Stimulated activated naive CD8-positive, alpha-beta T cell treated with anti-CD3 and anti-CD28 coated beads, Interleukin-15, amount 100 ng/mL, for 72 hours (primary cell): Measurements from ENCODE around the gene TTC16.
A peak's percentile ranks its signal among the peaks of the same experiment; 100 is the strongest.

Experiments
- ATAC-seq: fragments of 150-1000 bp; cut with Tn5 transposase; 2 replicates; pipeline ENCODE4 v1.10.0; 2021; ENCODE audit warnings: mild to moderate bottlenecking, moderate library complexity
- DNase-seq, 2 donors: peaks; one replicate each; pipeline ENCODE4 v3.0.0; 2021 to 2022
- H3K27ac Mint-ChIP-seq, 2 donors: one replicate each; pipeline ENCODE4 v1.8.0; 2022; ENCODE audit warnings: mild to moderate bottlenecking in 2 of 2, mixed read lengths in 2 of 2, moderate library complexity in 2 of 2
- H3K27me3 Mint-ChIP-seq: one replicate; pipeline ENCODE4 v1.8.0; 2022; ENCODE audit warnings: mixed read lengths
- H3K4me1 Mint-ChIP-seq: one replicate; pipeline ENCODE4 v1.8.0; 2022; ENCODE audit warnings: mild to moderate bottlenecking, mixed read lengths
- H3K4me3 Mint-ChIP-seq, 2 donors: one replicate each; pipeline ENCODE4 v1.8.0; 2022; ENCODE audit warnings: mild to moderate bottlenecking in 2 of 2, mixed read lengths in 2 of 2, moderate library complexity in 1 of 2
- H3K9me3 Mint-ChIP-seq, 2 donors: one replicate each; pipeline ENCODE4 v1.8.0; 2022; ENCODE audit warnings: mixed read lengths in 2 of 2

The TTC16 gene

DNA sequence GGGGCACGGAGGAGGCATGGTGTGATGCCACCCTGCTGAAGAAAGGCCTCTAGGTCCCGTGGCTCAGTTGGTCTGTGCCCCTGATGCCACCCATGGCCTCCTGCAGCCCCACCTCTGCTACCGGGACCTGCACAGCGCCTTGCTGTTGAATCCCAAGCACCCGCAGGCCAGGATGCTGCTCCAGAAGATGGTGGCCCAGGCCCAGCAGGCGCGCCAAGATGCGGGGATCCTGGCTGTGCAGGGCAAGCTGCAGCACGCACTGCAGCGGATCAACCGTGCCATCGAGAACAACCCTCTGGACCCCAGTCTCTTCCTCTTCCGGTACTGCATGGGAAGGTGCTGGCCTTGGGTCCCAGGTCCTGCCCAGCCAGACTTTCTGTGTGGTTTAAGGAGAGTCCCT lies 7.1 kb downstream of the TTC16 start:
- Mint-ChIP-seq H3K27me3 (no peaks in the 10 kb centered on the region), H3K4me1 (peaks cover 27% of the 10 kb centered on the region), H3K9me3 (no peaks in the 10 kb centered on the region), H3K4me3 (no peak overlapping the region), H3K27ac (no peak overlapping the region)
- DNase-seq (no peak), ATAC-seq (no peak)

DNA sequence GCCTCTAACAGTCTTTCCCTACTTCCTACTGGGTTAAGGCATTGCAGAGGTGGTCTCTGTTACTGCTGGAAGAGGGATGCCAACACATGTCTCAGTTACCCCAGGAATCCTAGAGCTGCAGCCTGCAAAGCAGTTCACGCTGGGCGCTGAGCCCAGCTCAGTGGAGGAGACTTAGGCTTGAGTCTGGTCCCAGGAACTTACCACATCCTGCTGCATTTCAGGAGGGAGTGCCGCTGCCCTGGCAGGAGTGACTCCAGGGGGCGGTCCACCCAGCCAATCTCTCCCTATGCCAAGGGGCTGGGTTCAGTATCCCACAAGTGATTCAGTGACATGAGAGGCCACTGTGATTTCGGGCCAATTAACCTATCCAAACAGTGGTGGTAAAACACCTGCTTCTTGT lies 7.6 kb downstream of the TTC16 start:
- Mint-ChIP-seq H3K27me3 (no peaks in the 10 kb centered on the region), H3K4me1 (peaks cover 27% of the 10 kb centered on the region)

DNA sequence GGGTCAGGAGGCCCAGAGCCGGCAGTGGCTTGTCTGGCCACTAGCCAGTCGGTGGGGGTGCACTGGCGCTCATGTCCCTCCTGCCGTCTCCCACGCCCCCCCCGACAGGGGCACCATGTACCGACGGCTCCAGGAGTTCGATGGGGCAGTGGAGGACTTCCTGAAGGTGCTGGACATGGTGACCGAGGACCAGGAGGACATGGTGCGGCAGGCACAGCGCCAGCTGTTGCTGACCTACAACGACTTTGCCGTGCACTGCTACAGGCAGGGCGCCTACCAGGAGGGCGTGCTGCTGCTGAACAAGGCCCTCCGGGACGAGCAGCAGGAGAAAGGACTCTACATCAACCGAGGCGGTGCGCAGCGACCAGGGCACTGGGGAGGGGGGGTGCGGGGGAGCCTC lies 8.1 kb downstream of the TTC16 start:
- peak overlapping the region in 1 of 2 donors; percentile 74 for H3K27ac Mint-ChIP-seq
- H3K4me3 Mint-ChIP-seq, result no peak overlapping the region
- no peaks in the 10 kb centered on the region for H3K27me3 Mint-ChIP-seq
- no peaks in the 10 kb centered on the region for H3K9me3 Mint-ChIP-seq
- DNase-seq (no peak), ATAC-seq (no peak)
- H3K4me1 Mint-ChIP-seq, result peaks cover 27% of the 10 kb centered on the region

More for the DNA sequence above, 7.6 kb downstream of the TTC16 start:
- DNase-seq (no peak), ATAC-seq (no peak)
- no peaks in the 10 kb centered on the region for H3K9me3 Mint-ChIP-seq
- no peak overlapping the region for H3K27ac Mint-ChIP-seq
- H3K4me3 Mint-ChIP-seq, result no peak overlapping the region

DNA sequence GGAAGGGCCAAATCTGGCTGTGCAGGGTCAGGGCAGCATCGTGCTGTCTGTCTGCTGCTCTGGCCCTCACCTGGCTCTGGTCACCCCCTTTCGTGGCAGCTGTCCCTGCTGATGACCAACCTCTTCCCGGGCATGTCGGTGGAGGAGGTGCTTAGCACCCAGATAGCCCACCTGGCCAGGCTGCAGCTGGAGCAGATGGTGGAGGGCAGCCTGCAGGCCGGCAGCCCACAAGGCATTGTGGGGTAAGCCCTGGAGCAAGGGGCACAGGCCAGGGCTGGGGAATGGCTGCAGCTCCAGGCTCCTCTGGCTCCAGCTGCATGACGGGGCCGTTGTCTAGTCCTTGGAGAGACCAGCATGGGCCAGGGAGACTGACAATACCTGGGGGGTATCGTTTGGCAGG lies 11.0 kb downstream of the TTC16 start:
- DNase-seq (no peak), ATAC-seq (no peak)
- no peaks in the 10 kb centered on the region for H3K9me3 Mint-ChIP-seq
- H3K27ac Mint-ChIP-seq, result no peak overlapping the region
- H3K4me3 Mint-ChIP-seq, result no peak overlapping the region
- no peaks in the 10 kb centered on the region for H3K27me3 Mint-ChIP-seq
- no peaks in the 10 kb centered on the region for H3K4me1 Mint-ChIP-seq

DNA sequence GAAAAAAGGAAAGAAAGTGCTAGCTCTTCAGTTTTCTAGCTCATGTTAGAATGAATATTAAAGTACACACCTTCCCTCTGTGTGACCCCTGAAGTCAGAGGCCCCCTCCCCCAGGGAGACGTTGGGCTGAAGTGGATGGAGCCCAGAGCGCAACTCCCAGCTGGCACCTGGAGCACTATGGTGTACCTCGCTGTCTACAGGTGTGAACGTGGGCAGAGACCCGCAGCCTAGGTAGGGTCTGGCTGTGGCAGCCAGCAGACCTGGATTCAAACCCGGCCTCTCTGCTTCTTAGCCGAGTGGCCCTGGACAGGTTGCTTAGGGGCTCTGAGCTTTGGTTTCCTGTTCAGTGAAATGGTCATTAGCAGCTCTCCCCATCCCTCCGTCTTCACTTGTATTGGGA lies 12.9 kb downstream of the TTC16 start:
- Mint-ChIP-seq H3K9me3 (no peaks in the 10 kb centered on the region), H3K4me1 (peaks cover 4% of the 10 kb centered on the region), H3K27ac (no peak overlapping the region), H3K4me3 (no peak overlapping the region), H3K27me3 (no peaks in the 10 kb centered on the region)
- ATAC-seq (no peak), DNase-seq (no peak)

DNA sequence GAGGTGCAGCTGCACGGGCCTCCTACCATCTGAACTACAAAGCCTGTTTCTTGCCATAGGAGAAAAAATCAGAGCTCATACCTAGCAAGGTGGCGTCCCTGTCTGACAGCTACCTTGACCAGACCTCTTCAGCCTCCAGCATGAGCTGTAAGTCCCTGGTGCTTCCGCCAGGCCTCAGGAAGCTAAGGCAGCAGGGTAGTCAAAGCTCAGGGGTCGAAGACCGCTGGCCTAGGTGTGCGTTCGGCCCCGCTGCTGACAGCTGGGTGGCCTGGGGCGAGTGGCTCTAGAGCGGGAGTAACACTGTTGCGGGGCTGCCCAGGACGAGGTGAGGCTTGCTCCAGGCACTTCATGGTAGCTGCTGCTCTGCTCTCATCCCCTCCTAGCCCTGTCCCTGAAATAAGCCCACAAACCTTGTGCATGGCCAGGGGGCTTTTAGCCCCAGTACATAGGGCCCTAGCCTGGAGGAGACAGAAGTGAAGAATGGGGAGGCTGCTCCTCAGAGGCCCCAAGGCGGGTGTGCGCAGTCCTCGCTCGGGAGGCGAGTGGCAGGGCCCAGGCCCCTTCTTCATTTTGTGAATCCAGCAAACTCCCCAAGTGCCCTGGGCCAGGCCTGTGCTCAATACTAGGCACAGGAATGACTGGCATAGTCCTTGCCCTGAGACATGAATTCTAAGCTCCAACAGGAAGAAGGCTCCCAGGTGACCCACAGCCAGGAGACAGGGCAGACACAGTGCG lies 13.8 kb downstream of the TTC16 start:
- peaks cover 11% of the 10 kb centered on the region for H3K4me1 Mint-ChIP-seq
- ATAC-seq, result no peak
- peak overlapping the region in 1 of 2 donors; percentile 37 for H3K27ac Mint-ChIP-seq

DNA sequence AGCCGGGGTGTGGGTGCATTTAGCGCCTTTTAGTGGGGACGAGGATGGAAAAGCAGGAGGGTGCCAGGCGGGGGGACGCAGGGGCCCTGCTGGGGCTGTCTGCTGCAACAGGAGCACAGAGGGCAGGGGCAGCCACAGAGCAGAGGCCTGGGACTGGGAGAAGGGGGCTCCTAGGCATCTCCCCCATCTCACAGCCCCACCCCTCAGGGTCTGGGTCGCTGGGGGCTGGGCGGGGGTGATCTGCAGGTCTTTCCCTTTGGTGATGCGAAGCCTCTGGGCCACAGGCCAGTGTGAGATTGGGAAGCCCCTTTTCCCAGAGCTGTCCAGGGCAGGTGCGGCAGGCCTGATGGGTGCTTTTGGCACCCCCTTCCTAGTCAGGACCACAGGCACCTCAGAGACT lies 14.4 kb downstream of the TTC16 start:
- Mint-ChIP-seq H3K27me3 (no peaks in the 10 kb centered on the region), H3K4me1 (peaks cover 11% of the 10 kb centered on the region), H3K9me3 (no peaks in the 10 kb centered on the region), H3K27ac (no peak overlapping the region), H3K4me3 (no peak overlapping the region)
- ATAC-seq, result no peak
- no peak for DNase-seq

More for the DNA sequence above, 13.8 kb downstream of the TTC16 start:
- Mint-ChIP-seq H3K4me3 (no peak overlapping the region), H3K27me3 (no peaks in the 10 kb centered on the region), H3K9me3 (no peaks in the 10 kb centered on the region)
- no peak for DNase-seq

DNA sequence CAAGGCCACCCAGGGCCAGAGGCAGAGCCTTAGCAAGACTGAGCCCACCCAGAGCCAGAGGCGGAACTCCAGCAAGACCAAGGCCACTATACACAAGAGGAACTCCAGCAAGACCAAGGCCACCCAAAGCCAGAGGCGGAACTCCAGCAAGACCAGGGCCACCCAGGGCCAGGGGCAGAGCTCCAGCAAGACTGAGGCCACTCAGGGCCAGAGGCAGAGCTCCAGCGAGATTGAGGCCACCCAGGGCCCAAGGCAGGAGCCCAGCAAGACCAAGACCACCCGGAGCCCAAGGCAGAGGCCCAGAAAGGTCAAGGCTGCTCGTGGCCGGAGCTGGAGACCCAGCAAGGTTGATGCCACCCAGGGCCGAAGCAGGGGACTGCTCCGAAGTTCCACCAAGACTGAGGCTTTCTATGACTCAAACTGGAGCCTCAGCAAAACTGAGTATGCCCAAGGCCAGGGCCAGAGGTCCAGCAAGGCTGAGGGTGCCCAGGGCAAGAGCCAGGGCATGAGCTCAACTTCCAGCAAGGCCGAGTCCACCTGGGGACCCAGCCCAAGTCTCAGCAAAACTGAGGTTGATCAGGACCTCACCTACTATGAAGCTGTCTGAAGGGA lies 15.0 kb downstream of the TTC16 start:
- Mint-ChIP-seq H3K27ac (no peak overlapping the region), H3K4me1 (peaks cover 11% of the 10 kb centered on the region), H3K9me3 (no peaks in the 10 kb centered on the region), H3K4me3 (no peak overlapping the region), H3K27me3 (no peaks in the 10 kb centered on the region)
- ATAC-seq (no peak), DNase-seq (no peak)

DNA sequence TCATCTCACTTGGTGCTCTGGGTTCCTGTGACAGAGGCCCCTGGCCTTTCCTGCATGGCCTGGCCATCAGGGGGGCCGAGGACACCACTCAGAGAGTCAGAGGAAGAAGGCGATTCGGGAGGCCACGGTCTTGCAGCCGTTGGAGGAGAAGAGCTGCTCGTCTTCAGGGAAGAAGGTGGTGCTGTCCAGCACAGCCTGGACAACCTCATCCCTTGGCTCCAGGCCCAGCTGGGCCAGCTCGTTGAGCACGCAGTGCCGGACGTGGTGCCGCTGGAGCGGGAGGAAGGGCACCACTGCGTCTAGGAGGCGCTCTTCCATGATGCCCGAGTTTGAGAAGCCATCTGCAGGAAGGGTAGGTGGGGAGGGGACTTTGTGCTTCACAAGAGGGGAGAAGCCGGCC lies 16.1 kb downstream of the TTC16 start:
- H3K4me3 Mint-ChIP-seq, result no peak overlapping the region
- no peak overlapping the region for H3K27ac Mint-ChIP-seq

DNA sequence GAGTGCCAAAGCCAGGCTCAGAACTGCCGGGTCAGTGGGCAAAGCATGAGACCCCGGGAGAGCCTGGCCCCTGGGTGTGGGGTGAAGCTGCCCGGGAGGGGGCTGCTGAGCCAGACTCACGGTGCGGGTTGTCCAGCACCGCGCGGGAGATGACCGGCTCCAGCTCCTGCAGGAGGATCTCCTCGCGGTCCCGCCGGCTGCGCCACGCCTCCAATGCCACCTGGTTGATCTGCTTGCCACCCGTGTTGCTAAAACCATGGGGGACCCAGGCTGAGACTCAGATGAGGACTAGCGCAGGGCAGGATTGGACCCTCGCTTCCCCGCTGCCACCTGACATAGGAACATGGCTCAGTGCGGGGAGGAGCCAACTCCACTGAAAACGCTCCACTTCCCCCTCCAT lies 16.6 kb downstream of the TTC16 start:
- DNase-seq (no peak), ATAC-seq (no peak)
- no peak overlapping the region for H3K27ac Mint-ChIP-seq
- H3K4me3 Mint-ChIP-seq, result no peak overlapping the region
- H3K27me3 Mint-ChIP-seq, result no peaks in the 10 kb centered on the region
- peaks cover 11% of the 10 kb centered on the region for H3K4me1 Mint-ChIP-seq
- H3K9me3 Mint-ChIP-seq, result no peaks in the 10 kb centered on the region

More for the DNA sequence above, 16.1 kb downstream of the TTC16 start:
- DNase-seq (no peak), ATAC-seq (no peak)
- Mint-ChIP-seq H3K4me1 (peaks cover 11% of the 10 kb centered on the region), H3K27me3 (no peaks in the 10 kb centered on the region), H3K9me3 (no peaks in the 10 kb centered on the region)

DNA sequence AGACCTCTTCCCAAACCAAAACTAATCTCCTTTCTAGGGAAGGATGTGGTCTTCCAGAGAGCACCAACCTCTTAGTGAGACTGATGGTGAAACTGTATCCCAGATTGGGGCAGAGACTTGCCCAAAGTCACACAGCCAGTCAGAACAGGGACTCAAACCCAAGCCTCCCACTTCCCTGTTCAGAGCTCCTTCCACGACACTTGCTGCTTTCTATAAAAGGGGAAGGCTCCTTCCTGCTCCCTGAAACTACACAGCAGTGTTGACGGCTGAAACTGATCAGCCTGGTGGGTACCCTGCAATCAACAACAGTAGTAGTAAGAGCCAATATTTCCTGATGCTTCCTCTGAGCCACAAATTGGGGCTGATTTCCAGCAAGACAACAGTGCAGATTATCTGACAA lies 17.7 kb downstream of the TTC16 start:
- Mint-ChIP-seq H3K27me3 (no peaks in the 10 kb centered on the region), H3K9me3 (no peaks in the 10 kb centered on the region), H3K27ac (peak overlapping the region in 1 of 2 donors; percentile 34), H3K4me3 (peak overlapping the region; percentile 76 to 85), H3K4me1 (peaks cover 11% of the 10 kb centered on the region)
- ATAC-seq (no peak), DNase-seq (no peak)

DNA sequence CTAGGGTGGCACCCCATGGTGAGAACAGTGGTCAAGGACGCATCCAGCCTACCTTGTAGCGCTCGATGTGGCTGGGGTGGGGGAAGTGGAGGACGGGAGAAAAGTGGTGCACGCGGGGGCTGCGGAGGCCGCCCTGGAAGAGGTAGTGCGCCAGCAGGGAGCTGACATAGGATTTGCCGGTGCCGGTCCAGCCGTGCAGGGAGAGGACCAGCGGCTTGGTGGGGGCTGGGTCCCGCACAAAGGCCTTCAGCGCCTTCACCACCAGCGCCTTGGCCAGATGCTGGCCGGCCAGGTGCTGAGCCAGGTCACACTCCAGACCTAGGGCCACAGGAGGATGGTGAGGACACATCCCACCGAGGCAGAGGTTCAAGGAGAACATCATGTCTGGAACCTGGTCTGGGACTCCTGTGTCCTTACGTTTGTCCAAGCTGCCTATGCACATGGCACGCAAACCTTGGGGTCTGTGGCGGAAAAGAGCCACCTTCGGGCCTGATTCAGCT lies 18.4 kb downstream of the TTC16 start:
- ATAC-seq (no peak), DNase-seq (no peak)
- Mint-ChIP-seq H3K27me3 (no peaks in the 10 kb centered on the region), H3K27ac (peak overlapping the region in 1 of 2 donors; percentile 83), H3K9me3 (no peaks in the 10 kb centered on the region), H3K4me1 (peaks cover 11% of the 10 kb centered on the region), H3K4me3 (peak overlapping the region; percentile 76 to 85)

DNA sequence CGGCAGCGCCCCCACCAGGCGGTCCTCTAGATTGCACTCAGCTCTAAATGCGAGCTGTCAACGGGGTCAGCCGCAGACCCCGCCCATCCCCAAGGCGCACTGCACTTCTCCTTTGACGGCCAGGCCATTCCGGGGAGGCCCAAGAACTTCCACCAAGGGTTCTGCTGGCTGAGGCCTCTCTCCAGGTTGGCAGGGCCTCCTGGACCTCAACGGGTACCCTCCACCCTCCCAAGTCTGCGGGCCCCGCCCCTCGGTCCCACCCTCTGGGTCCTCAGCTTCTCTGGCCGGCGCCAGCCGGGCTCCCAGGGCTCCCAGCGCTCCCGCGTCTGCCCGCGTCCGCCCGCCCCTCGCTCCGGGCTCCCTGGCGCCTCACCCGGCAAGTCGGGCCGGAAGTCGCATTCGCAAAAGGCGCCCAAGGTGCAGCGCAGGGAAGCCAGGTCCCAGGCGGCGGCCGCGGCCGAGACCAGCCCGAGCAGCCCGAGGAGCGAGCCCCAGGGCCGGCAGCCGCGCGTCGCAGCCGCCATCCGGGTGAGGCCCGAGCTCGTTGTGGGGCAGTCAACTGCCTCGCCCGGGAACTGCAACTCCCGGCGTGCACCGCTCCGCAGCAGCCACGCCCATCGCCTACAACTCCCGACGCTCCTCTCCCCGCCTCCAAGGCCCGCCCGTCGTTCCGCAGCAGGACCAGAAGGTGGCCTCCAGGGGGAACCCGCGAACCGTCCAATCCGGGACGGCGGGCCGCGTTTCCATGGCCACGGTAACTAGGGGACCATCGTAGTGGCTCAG lies 19.1 kb downstream of the TTC16 start, which contains the start of gene TOR2A:
Gene TOR2A (minus strand): TSS at position 548 of the 783 bp plus-strand sequence. CDS start 24 bp downstream, at position 524.
- ATAC-seq, result peak; percentile 92
- Mint-ChIP-seq H3K4me3 (peak within 1 kb of the TSS; percentile 76 to 85), H3K27me3 (no peaks in the 10 kb centered on the region), H3K9me3 (no peaks in the 10 kb centered on the region), H3K27ac (peak within 1 kb of the TSS; percentile 80 to 89), H3K4me1 (peaks cover 11% of the 10 kb centered on the region)
- DNase-seq, result peak; percentile 97 to 98

DNA sequence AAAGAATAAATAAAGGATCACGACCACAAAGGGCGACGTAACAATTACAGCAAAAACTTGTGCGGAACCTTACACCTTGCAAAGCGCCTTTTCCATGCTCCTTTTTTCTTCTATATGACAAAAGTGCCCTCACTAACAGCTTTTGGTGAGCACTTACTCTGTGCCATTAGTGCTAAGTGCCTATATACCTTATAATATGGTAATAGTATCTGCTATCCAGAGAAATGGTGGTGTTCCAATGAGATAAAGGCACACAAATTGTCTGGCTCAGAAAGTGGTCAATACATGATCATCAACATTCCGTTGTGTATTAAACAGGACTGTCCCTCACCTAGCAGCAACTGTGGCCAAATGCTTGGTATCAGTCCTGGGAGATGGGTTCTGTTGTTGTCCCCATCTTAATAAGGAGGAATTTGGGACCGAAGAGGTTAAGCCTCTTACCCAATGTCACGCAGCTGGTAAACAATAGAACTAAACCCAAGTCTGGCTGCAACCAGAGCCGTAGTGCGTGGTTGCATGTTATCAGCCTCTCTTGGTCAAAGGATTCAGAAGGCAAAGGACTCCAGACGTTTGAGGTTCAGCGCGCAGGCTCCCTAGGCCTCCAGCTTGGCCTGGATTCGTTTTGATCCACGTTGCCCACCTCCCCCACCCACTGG lies 19.8 kb downstream of the TTC16 start:
- ATAC-seq (no peak), DNase-seq (no peak)
- no peaks in the 10 kb centered on the region for H3K9me3 Mint-ChIP-seq
- H3K4me1 Mint-ChIP-seq, result peaks cover 11% of the 10 kb centered on the region
- no peaks in the 10 kb centered on the region for H3K27me3 Mint-ChIP-seq
- H3K4me3 Mint-ChIP-seq, result peak overlapping the region; percentile 76 to 85
- H3K27ac Mint-ChIP-seq, result peak overlapping the region; percentile 80 to 89

DNA sequence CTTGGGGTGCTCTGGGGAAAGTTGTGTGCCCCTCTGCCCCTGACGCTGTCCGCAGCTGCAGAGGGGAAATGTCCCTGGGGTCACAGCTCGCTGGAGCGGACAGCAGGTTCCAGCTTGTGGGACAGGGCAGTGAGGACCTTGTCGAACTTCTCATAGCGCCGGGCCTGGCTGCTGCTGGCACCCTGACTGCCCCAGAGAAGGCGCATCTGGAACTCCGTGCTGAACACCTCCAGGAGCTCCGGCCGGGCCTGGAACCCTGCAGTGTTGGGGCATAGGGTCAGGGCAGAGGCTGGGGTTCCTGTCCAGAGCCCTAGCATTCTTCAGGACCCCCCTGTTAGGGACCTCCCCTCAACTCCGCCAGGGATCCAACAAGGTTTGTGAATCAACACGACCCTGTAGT lies 22.8 kb downstream of the TTC16 start:
- Mint-ChIP-seq H3K9me3 (no peaks in the 10 kb centered on the region), H3K27me3 (no peaks in the 10 kb centered on the region), H3K27ac (no peak overlapping the region), H3K4me1 (peaks cover 8% of the 10 kb centered on the region), H3K4me3 (no peak overlapping the region)
- DNase-seq (no peak), ATAC-seq (no peak)
